ENCODE data around the gene MAML2. TPM values are rescaled to one million over a fixed set of nuclear protein-coding genes. Genes with fewer than 3 reads are reported as not detected.

MAML2 gene
- total and polyA plus RNA-seq, 2 of the 13 experiments (the other 11 are each of a cell fraction or from before 2014, with no cell fraction given): 2.3 to 25.9 TPM

- ChIA-PET CTCF (ENCODE audit: low intra/inter-chr PET ratio, low total read pairs) (no interaction called here), POLR2A (no interaction called here)
- no peak for FAIRE-seq
- Histone ChIP-seq H3K9ac (ENCODE audit: insufficient read depth, low read depth, low read length) (no peak overlapping the region), H3K9me3 (ENCODE audit: low read length) (no peaks in the 10 kb centered on the region), H3K27ac (ENCODE audit: extremely low read length, insufficient read depth, low read length) (no peak overlapping the region), H3K36me3 (replicated peaks in 1 of 2; ENCODE audit: control insufficient read depth in 1 of 2, insufficient read depth in 2 of 2, low read length in 2 of 2) (peaks cover 10 to 26% of the 10 kb centered on the region in 2 experiments), H3K4me1 (ENCODE audit: insufficient read depth, low read length) (0 out of 2 replicates have a peak, but pooled peaks cover 6% of the 10 kb centered on the region), H4K20me1 (ENCODE audit: insufficient read depth, low read length) (no peaks in the 10 kb centered on the region), H3K27me3 (ENCODE audit: control insufficient read depth in 1 of 2, insufficient read depth in 2 of 2, low read length in 2 of 2) (no peaks in the 10 kb centered on the region), H3K4me3 (replicated peaks in 1 of 3; ENCODE audit: insufficient read depth in 1 of 3, low read depth in 2 of 3, low read length in 3 of 3) (no peak overlapping the region), H3K79me2 (ENCODE audit: insufficient read depth, low read length) (no peaks in the 10 kb centered on the region), H2AFZ (ENCODE audit: low read length) (no peak overlapping the region), H3K4me2 (ENCODE audit: low read depth, low read length) (no peak overlapping the region)
- in situ Hi-C loops (cut with HindIII; ENCODE audit: extremely low pct_ligation_motif_present, low pct_unique_long_range_greater_than_20kb): no loop called here
- intact Hi-C loops (cut with micrococcal nuclease; ENCODE audit: unreplicated experiment): no loop called here
- no peak for DNase-seq (ENCODE audit: low spot score)
- WGBS (ENCODE audit: low lambda C conversion rate): 88% methylated on average over 5 of the region's 5 CpGs
- no TSS peak for BruUV-seq (replicated peaks)
- no peak for ATAC-seq
- no peak for TF ChIP-seq KAT7 (CRISPR knock-in tag; IDR thresholded peaks at IDR 0.05; ENCODE audit: borderline replicate concordance)
- TF ChIP-seq RXRA (CRISPR knock-in tag; IDR thresholded peaks at IDR 0.05): no peak
- TF ChIP-seq KMT2B (CRISPR knock-in tag; IDR thresholded peaks at IDR 0.05): no peak
- no peak for TF ChIP-seq RBM22 (optimal IDR thresholded peaks at IDR 0.05; ENCODE audit: low read length)
- no peak for TF ChIP-seq CENPX (CRISPR knock-in tag; IDR thresholded peaks at IDR 0.05)
- no peak for TF ChIP-seq ASH2L (IDR thresholded peaks at IDR 0.05; ENCODE audit: insufficient read length, low read depth, low read length)
- TF ChIP-seq ZNF260 (CRISPR knock-in tag; IDR thresholded peaks at IDR 0.05; ENCODE audit: borderline replicate concordance, low read depth): no peak
- TF ChIP-seq POLR2A (IDR thresholded peaks at IDR 0.05; ENCODE audit: insufficient read depth in 1 of 2, low read depth in 2 of 2, low read length in 2 of 2): no peak
- TF ChIP-seq ZFP36L1 (CRISPR knock-in tag; IDR thresholded peaks at IDR 0.05): no peak
- no peak for TF ChIP-seq ZFP37 (CRISPR knock-in tag; IDR thresholded peaks at IDR 0.05; ENCODE audit: borderline replicate concordance)
- no peak for TF ChIP-seq CBX5 (CRISPR knock-in tag; IDR thresholded peaks at IDR 0.05; ENCODE audit: borderline replicate concordance)
- no peak for TF ChIP-seq RXRB (CRISPR knock-in tag; IDR thresholded peaks at IDR 0.05; ENCODE audit: borderline replicate concordance)
- no peak for TF ChIP-seq ZBTB39 (CRISPR knock-in tag; IDR thresholded peaks at IDR 0.05)
- no peak for TF ChIP-seq SPEN (CRISPR knock-in tag; IDR thresholded peaks at IDR 0.05; ENCODE audit: low read depth)
- no peak for TF ChIP-seq IRF2 (CRISPR knock-in tag; IDR thresholded peaks at IDR 0.05)
- TF ChIP-seq ZNF160 (CRISPR knock-in tag; IDR thresholded peaks at IDR 0.05): no peak
- TF ChIP-seq CSRNP1 (CRISPR knock-in tag; IDR thresholded peaks at IDR 0.05): no peak
Observed at GRCh38 chr11:96075532-96075959, 267.4 kb downstream of the MAML2 start.
